ENCODE results near the gene KDF1. TPM values are rescaled to one million over a fixed set of nuclear protein-coding genes. Genes with fewer than 3 reads are reported as not detected.

The KDF1 gene
- total RNA-seq, 2 donors from 2014 or later, result 0.26 to 0.86 TPM

DNA sequence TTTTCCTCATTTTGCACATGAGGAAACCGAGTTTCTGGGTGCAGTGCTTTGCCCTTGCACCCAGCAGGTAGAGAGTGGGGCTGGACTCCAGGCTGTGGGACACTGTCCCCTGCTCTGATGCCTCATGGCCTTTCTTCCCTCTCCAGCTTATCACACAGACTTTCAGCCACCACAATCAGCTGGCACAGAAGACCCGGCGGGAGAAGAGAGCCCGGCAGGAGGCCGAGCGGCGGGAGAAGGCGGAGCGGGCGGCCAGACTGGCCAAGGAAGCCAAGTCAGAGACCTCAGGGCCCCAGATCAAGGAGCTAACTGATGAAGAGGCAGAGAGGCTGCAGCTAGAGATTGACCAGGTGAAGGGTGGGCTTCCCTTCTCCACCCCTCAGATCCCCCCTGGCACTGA is 19.0 kb downstream of the KDF1 start:
- DNase-seq (ENCODE audit: low spot score), result no peak
- Histone ChIP-seq H3K9me3 (no peaks in the 10 kb centered on the region), H3K4me3 (no peak overlapping the region), H3K27ac (no peak overlapping the region), H3K4me1 (peaks cover 0 to 33% of the 10 kb centered on the region in 2 donors), H3K27me3 (no peaks in the 10 kb centered on the region), H3K36me3 (peaks cover 51% of the 10 kb centered on the region)
- no peak for TF ChIP-seq CTCF (IDR thresholded peaks at IDR 0.05)

GRCh38 chr1:26938659-26939025 is 21.6 kb downstream of the KDF1 start:
- Histone ChIP-seq H3K27me3 (no peaks in the 10 kb centered on the region), H3K9me3 (no peaks in the 10 kb centered on the region), H3K4me3 (no peak overlapping the region), H3K4me1 (peaks cover 0 to 22% of the 10 kb centered on the region in 2 donors), H3K27ac (peak overlapping the region; percentile 61 to 67), H3K36me3 (peaks cover 26% of the 10 kb centered on the region)
- no peak for TF ChIP-seq CTCF (IDR thresholded peaks at IDR 0.05)
- DNase-seq (ENCODE audit: low spot score), result no peak

DNA sequence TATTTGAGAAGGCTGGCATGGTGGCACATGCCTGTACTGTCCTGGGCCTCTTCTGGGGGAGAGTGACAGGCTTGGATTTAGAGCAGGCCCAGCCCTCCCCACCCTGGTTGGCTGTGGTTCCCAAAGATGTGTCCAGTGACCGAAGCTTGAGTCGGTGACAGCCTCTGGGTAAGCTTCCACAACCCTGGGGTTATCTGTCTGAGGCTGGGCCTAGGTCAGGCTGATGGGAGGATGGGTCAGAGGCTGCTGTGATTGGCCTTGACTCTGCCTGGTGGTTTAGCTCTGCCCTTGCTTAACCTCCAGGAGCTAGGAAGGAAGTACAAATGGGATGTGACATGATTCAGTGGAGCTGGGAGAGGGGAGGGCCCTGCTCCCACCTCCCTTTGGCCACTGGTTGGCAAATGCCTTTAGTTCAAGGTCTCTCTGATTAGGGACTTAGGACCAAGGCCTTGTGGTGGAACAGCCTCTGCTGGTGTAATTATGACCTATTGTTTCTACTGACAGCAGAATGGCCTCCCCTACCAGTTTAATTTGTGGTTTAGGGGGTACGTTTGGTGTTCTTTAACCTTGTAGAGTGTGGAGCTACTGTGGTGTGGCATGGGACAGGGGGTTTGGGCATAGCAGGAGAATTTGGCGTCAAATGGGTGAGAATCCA is 22.1 kb downstream of the KDF1 start:
- peaks cover 0 to 22% of the 10 kb centered on the region in 2 donors for H3K4me1 ChIP-seq
- H3K27me3 ChIP-seq, result no peaks in the 10 kb centered on the region
- no peak overlapping the region for H3K4me3 ChIP-seq
- H3K9me3 ChIP-seq, result no peaks in the 10 kb centered on the region
- H3K27ac ChIP-seq, result peak overlapping the region; percentile 61 to 67
- peaks cover 21% of the 10 kb centered on the region for H3K36me3 ChIP-seq
- no peak for TF ChIP-seq CTCF (IDR thresholded peaks at IDR 0.05)
- no peak for DNase-seq (ENCODE audit: low spot score)

- TF ChIP-seq CTCF (IDR thresholded peaks at IDR 0.05), result no peak
- no peak for DNase-seq (ENCODE audit: low spot score)
- no peaks in the 10 kb centered on the region for H3K9me3 ChIP-seq
- H3K4me3 ChIP-seq, result no peak overlapping the region
- no peaks in the 10 kb centered on the region for H3K27me3 ChIP-seq
- peaks cover 0 to 20% of the 10 kb centered on the region in 2 donors for H3K4me1 ChIP-seq
- no peak overlapping the region for H3K27ac ChIP-seq
- peaks cover 8% of the 10 kb centered on the region for H3K36me3 ChIP-seq
Measured at GRCh38 chr1:26936823-26937222, 23.4 kb downstream of the KDF1 start.

- no peaks in the 10 kb centered on the region for H3K9me3 ChIP-seq
- no peak overlapping the region for H3K4me3 ChIP-seq
- no peaks in the 10 kb centered on the region for H3K27me3 ChIP-seq
- H3K4me1 ChIP-seq, result peaks cover 0 to 1% of the 10 kb centered on the region in 2 donors
- no peak for TF ChIP-seq CTCF (IDR thresholded peaks at IDR 0.05)
- DNase-seq (ENCODE audit: low spot score), result no peak
- H3K36me3 ChIP-seq, result peaks cover 22% of the 10 kb centered on the region
- no peak overlapping the region for H3K27ac ChIP-seq
Measured at GRCh38 chr1:26932531-26932930, 27.7 kb downstream of the KDF1 start.

DNA sequence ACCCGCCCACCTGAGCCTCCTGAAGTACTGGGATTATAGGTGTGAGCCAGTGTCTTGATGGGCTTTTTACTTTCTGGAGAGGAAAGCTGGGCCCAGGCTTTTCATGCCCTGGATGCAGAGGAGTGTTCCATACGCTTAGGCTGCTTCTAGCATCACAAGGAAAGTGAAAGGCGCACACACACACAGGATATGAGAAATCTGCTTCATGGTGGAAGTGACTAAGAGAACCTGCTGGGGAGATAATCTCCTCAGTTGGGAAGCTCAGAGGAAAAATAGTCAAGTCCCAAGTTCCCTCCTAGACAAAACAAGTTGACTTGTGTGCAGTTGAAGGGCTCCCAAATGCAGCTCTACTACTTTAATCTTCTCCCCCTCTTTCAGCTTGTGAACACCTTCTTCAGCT is 36.6 kb downstream of the KDF1 start:
- H3K4me3 ChIP-seq, result no peak overlapping the region
- H3K27me3 ChIP-seq, result no peaks in the 10 kb centered on the region
- no peak for DNase-seq (ENCODE audit: low spot score)
- H3K4me1 ChIP-seq, result peaks cover 0 to 25% of the 10 kb centered on the region in 2 donors
- no peaks in the 10 kb centered on the region for H3K9me3 ChIP-seq
- H3K27ac ChIP-seq, result no peak overlapping the region
- peaks cover 43% of the 10 kb centered on the region for H3K36me3 ChIP-seq
- TF ChIP-seq CTCF (IDR thresholded peaks at IDR 0.05), result no peak
